Sigmoid colon (tissue), 7 donors: ENCODE results near the gene USP32. TPM values are rescaled to one million over a fixed set of nuclear protein-coding genes. Genes with fewer than 3 reads are reported as not detected.

ENCODE experiments used
- DNase-seq: peaks from one replicate; pipeline ENCODE4 v3.0.0-alpha.2; 2019
- H3K27ac ChIP-seq, 4 donors: fragments of 200-600 bp; sonication (generic); one replicate each; pipeline ENCODE4 v1.5.1; 2016 to 2019; ENCODE audit warnings: mild to moderate bottlenecking in 1 of 4
- H3K27me3 ChIP-seq, 3 donors: fragments of 200-600 bp; sonication (generic); one replicate each; pipeline ENCODE4 v1.5.1; 2019; ENCODE audit warnings: mild to moderate bottlenecking in 1 of 3
- H3K36me3 ChIP-seq, 4 donors: fragments of 200-600 bp; sonication (generic); one replicate each; pipeline ENCODE4 v1.5.1; 2016 to 2019
- H3K4me1 ChIP-seq, 4 donors: fragments of 200-600 bp; sonication (generic); one replicate each; pipeline ENCODE4 v1.5.1; 2017 to 2019
- H3K4me3 ChIP-seq, 4 donors: fragments of 200-600 bp; sonication (generic); one replicate each; pipeline ENCODE4 v1.5.1; 2017 to 2019; ENCODE audit warnings: mild to moderate bottlenecking in 2 of 4, moderate library complexity in 1 of 4
- H3K9me3 ChIP-seq, 4 donors: fragments of 200-600 bp in 3 of 4; sonication (generic) in 3 of 4; one replicate each; pipeline versions ENCODE4 v1.5.1 to v1.6.1; 2013 to 2019
- EP300 ChIP-seq, 4 donors: sonication (generic); formaldehyde crosslinking; IDR thresholded peaks; one replicate each; pipeline ENCODE4 v1.6.1; 2017; ENCODE audit warnings: antibody characterized with exemption in 4 of 4
- POLR2A ChIP-seq, 2 donors: fragments of 450-650 bp; IDR thresholded peaks; one replicate each; pipeline ENCODE4 v1.6.1; 2016; ENCODE audit warnings: antibody characterized with exemption in 2 of 2, mild to moderate bottlenecking in 2 of 2, moderate library complexity in 2 of 2
- POLR2AphosphoS5 ChIP-seq, 4 donors: sonication (generic); formaldehyde crosslinking; IDR thresholded peaks; one replicate each; pipeline ENCODE4 v1.6.1; 2017; ENCODE audit warnings: antibody characterized with exemption in 4 of 4
- WGBS, 2 donors: extraction: QIAGEN DNeasy Blood & Tissue Kit; methylation state at CpG; one replicate each; pipeline ENCODE4 v1.1.7; 2013; 5-methylcytosine and 5-hydroxymethylcytosine counted together
- intact Hi-C: fragments of 100-400 bp; cut with DNase I; formaldehyde crosslinking; loops from one replicate; pipeline ENCODE4 v1.15.1; 2023
- polyA plus RNA-seq, 3 donors: library from polyadenylated mRNA; stranded (reverse); fragments of 200-250 nt; gene quantifications; one replicate each; pipeline ENCODE4 v1.2.3, GENCODE V29; 2013
- total RNA-seq, 4 donors: library from RNA; depleted of rRNA; stranded (reverse); fragments of >200 nt; gene quantifications; one replicate each; pipeline ENCODE4 v1.1.0, GENCODE V29; 2016
- TF ChIP-seq, protein P1 (sequence below), 4 experiments: fragments of 450-650 bp in 3 of 4; fragments of 200-600 bp in 1 of 4; IDR thresholded peaks; one replicate each; pipeline ENCODE4 v1.5.1; 2016 to 2019; ENCODE audit warnings: antibody characterized with exemption in 4 of 4, mild to moderate bottlenecking in 3 of 4, moderate library complexity in 2 of 4
- donor health status: healthy with polysubstance abuse.
- donor health status: Bipolar disorder and iron deficiency.
- donor health status: healthy.

The USP32 gene
- total and polyA plus RNA-seq, 7 donors, result 10.6 to 50.9 (median 39.6) TPM

DNA sequence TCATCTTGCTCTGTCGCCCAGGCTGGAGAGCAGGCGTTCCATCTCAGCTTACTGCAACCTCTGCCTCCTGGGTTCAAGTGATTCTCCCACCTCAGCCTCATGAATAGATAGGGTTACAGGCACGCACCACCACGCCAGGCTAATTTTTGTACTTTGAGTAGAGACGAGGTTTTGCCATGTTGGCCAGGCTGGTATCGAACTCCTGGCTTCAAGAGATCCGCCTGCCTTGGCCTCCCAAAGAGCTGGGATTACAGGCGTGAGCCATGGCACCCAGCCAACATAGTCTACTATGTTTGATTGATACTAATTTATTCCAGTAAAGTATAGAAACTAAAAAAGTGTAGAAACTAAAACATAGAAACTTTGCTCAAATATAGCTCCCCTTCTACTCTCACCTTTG is 147.3 kb downstream of the USP32 start:
- Histone ChIP-seq H3K4me3 (no peak overlapping the region), H3K4me1 (no peaks in the 10 kb centered on the region), H3K36me3 (peaks cover 0 to 17% (median 4%) of the 10 kb centered on the region in 4 donors), H3K9me3 (no peaks in the 10 kb centered on the region), H3K27me3 (no peaks in the 10 kb centered on the region), H3K27ac (no peak overlapping the region)
- DNase-seq, result no peak
- intact Hi-C loops, result no loop called here
- 95% methylated on average over 8 of the region's 8 CpGs for WGBS, 2 donors
- TF ChIP-seq POLR2A (IDR thresholded peaks at IDR 0.05), result no peak
- TF ChIP-seq, protein P1, sequence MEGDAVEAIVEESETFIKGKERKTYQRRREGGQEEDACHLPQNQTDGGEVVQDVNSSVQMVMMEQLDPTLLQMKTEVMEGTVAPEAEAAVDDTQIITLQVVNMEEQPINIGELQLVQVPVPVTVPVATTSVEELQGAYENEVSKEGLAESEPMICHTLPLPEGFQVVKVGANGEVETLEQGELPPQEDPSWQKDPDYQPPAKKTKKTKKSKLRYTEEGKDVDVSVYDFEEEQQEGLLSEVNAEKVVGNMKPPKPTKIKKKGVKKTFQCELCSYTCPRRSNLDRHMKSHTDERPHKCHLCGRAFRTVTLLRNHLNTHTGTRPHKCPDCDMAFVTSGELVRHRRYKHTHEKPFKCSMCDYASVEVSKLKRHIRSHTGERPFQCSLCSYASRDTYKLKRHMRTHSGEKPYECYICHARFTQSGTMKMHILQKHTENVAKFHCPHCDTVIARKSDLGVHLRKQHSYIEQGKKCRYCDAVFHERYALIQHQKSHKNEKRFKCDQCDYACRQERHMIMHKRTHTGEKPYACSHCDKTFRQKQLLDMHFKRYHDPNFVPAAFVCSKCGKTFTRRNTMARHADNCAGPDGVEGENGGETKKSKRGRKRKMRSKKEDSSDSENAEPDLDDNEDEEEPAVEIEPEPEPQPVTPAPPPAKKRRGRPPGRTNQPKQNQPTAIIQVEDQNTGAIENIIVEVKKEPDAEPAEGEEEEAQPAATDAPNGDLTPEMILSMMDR (IDR thresholded peaks at IDR 0.05), result no peak
- TF ChIP-seq POLR2AphosphoS5 (IDR thresholded peaks at IDR 0.05), result no peak
- TF ChIP-seq EP300 (IDR thresholded peaks at IDR 0.05), result no peak

DNA sequence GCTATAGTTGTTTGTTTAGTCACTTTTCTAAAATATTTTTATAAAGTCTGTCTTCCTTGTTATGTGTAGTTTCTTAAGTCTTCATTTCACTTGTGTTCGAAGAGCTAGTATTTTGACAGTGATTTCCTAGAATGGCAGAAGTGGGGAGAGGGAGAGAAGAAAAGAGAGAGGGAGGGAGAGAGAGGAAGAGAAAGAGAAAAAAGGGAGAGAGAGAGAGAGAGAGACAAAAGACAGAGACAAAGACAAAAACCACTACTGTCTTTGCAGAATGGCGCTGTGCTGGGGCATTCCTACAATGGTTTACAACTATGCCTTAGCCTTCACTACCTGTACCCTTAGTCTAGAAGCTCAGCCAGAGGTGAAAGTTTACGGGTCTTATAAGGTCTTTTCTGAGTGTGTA is 151.6 kb downstream of the USP32 start:
- DNase-seq, result no peak
- Histone ChIP-seq H3K4me3 (no peak overlapping the region), H3K36me3 (peaks cover 0 to 17% (median 0%) of the 10 kb centered on the region in 4 donors), H3K27ac (no peak overlapping the region), H3K4me1 (no peaks in the 10 kb centered on the region), H3K9me3 (no peaks in the 10 kb centered on the region), H3K27me3 (no peaks in the 10 kb centered on the region)
- TF ChIP-seq, protein P1 (IDR thresholded peaks at IDR 0.05), result no peak
- TF ChIP-seq POLR2AphosphoS5 (IDR thresholded peaks at IDR 0.05) (no peak), EP300 (IDR thresholded peaks at IDR 0.05) (no peak), POLR2A (IDR thresholded peaks at IDR 0.05) (no peak)
- WGBS, 2 donors, result 83 to 96% methylated on average over 3 of the region's 3 CpGs
- intact Hi-C loops, result no loop called here

DNA sequence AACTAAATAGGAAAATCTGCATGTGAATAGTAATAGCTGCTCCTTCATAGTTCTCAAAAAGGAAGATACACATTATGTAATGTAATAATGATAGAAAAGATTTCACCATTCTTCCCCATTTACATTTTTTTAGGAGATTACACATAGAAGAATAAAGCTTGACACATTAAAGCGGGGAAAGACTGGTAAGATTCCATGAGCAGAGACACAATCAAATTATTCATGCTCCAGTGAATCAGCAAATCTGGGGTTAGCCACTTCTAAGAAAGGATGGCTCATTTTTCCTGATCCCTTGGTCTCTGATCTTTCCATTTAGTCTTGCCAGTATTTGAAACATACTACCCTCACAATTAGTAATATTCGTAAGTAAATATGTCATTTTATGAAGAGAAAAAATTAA is 160.2 kb downstream of the USP32 start:
- no peaks in the 10 kb centered on the region for H3K9me3 ChIP-seq
- H3K4me1 ChIP-seq, result no peaks in the 10 kb centered on the region
- TF ChIP-seq, protein P1 (IDR thresholded peaks at IDR 0.05), result no peak
- TF ChIP-seq POLR2AphosphoS5 (IDR thresholded peaks at IDR 0.05) (no peak), EP300 (IDR thresholded peaks at IDR 0.05) (no peak), POLR2A (IDR thresholded peaks at IDR 0.05) (no peak)
- H3K27me3 ChIP-seq, result no peaks in the 10 kb centered on the region
- WGBS, 2 donors, result 91 to 96% methylated on average over 2 of the region's 2 CpGs
- H3K36me3 ChIP-seq, result peaks cover 0 to 17% (median 0%) of the 10 kb centered on the region in 4 donors
- no peak overlapping the region for H3K4me3 ChIP-seq
- H3K27ac ChIP-seq, result no peak overlapping the region
- DNase-seq, result no peak
- intact Hi-C loops, result no loop called here

DNA sequence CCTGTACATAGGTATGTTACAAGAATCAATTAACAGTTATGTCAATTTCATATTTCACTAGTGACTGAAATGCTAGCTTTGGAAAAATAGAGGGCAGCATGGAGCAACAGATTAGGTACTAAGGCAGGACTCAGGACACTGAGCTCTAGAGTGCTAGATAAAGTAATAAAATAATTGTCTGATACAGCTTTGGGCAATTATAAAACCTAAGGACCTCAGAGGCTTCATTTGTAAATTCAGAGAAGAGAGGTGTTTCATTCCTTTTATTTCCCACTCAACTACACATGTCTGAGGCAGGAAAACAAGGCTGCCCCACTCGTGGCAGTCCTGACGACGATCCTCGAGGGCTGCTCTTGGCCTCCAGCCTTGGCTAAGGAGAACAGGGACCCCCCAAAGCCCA is 160.7 kb downstream of the USP32 start:
- Histone ChIP-seq H3K9me3 (no peaks in the 10 kb centered on the region), H3K27me3 (no peaks in the 10 kb centered on the region), H3K36me3 (peaks cover 0 to 22% (median 0%) of the 10 kb centered on the region in 4 donors), H3K4me1 (no peaks in the 10 kb centered on the region), H3K27ac (no peak overlapping the region), H3K4me3 (no peak overlapping the region)
- WGBS, 2 donors, result 92 to 95% methylated on average over 4 of the region's 4 CpGs
- DNase-seq, result no peak
- no peak for TF ChIP-seq POLR2AphosphoS5 (IDR thresholded peaks at IDR 0.05)
- TF ChIP-seq, protein P1 (IDR thresholded peaks at IDR 0.05), result peak in 1 of 4 experiments; percentile 14
- TF ChIP-seq POLR2A (IDR thresholded peaks at IDR 0.05), result peak in 1 of 2 donors; percentile 10
- no peak for TF ChIP-seq EP300 (IDR thresholded peaks at IDR 0.05)
- intact Hi-C loops, result no loop called here

DNA sequence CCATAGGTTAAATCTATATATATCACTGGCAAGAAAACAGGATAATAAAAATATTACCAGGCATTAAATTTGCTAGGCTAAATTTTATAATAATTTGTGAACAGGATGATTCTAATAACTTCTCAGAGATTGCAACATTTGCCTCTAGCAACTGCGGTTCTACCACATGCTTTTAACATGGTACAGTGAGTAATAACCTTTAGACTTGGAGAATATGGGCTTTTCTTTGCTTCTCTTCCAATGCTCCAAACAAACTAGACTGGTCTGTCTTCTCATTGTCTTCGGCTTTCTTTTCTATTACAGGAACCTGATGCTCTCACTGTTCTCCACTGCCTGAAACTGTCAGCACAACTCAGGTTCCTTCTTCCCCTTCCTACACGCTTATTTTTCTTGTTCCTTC is 161.6 kb downstream of the USP32 start:
- no peak overlapping the region for H3K27ac ChIP-seq
- intact Hi-C loops, result no loop called here
- WGBS, 2 donors, result 95 to 96% methylated on average over 3 of the region's 3 CpGs
- H3K9me3 ChIP-seq, result no peaks in the 10 kb centered on the region
- H3K27me3 ChIP-seq, result no peaks in the 10 kb centered on the region
- DNase-seq, result no peak
- no peak for TF ChIP-seq EP300 (IDR thresholded peaks at IDR 0.05)
- no peak for TF ChIP-seq POLR2A (IDR thresholded peaks at IDR 0.05)
- TF ChIP-seq, protein P1 (IDR thresholded peaks at IDR 0.05), result no peak
- no peak for TF ChIP-seq POLR2AphosphoS5 (IDR thresholded peaks at IDR 0.05)
- H3K36me3 ChIP-seq, result peaks cover 0 to 22% (median 3%) of the 10 kb centered on the region in 4 donors
- no peaks in the 10 kb centered on the region for H3K4me1 ChIP-seq
- no peak overlapping the region for H3K4me3 ChIP-seq
